T47D (cell line): ENCODE results near the gene KERA.
"Not testable (repeated sequence)": the region's sequence is repeated elsewhere in the genome, so short reads cannot be mapped to it uniquely, and the experiment has no call there.

Source experiments
- DNase-seq, 2 experiments: peaks; one replicate each; pipeline versions ENCODE4 v3.0.0 to v3.0.0-alpha.2; 2011 to 2012; ENCODE audit warnings: low read depth in 1 of 2, low spot score in 1 of 2
- JUND ChIP-seq: IDR thresholded peaks from 2 replicates; pipeline ENCODE4 v1.6.1; 2012; ENCODE audit warnings: low read depth
- in situ Hi-C: cut with HindIII; loops from 2 replicates; pipeline ENCODE4 v1.10.0; 2016; ENCODE audit warnings: low sequenced_read_pairs, low pct_unique_long_range_greater_than_20kb

KERA gene

DNA sequence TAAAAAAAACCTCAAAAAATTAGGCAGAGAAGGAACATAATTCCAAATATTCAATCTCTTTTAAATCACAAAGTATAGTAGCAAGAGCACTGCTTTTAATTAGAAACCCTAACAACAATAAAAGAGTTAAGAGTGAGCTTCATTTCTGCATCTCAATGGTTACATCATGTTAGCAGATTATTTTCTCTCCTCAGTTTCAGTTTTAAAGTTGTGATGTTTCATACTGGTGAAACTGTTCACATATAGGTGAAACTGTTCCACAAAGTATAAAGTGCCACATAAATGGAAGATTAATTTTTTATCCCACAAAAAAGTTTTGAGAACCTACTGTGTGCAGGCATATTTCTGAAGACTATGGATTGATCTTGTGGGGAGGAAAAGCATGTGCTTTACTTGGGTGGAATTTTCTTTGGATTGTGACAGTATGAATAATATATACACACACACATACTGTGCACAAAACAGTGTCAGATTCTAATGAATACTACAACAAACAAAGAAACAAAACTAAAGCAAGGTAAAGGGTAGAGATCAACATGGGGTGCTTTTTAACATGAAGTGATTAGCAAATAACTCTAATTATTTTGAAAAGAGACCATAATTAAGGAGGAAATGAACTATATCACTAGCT is 36.3 kb upstream of the KERA start:
- DNase-seq = no peak
- no peak for TF ChIP-seq JUND
- in situ Hi-C loops = no loop called here

DNA sequence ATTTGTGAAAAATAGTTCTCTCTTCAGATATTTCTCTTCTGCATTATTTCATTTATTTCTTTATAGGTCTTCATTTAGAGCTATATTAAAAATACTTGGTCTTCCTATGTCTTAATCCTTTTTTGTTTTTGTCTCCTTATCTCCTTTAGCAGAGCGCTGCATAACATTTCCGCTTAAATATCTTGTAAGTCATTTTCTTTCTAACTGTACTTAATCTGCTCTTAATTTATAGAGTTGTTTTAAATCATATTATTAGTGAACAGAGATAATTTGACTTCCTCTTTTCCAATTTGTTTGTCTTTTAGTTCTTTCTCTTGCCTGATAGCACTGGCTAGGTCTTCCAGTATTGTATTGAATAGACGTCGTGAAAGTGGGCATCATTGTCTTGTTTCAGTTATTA is 35.5 kb upstream of the KERA start:
- no peak for DNase-seq
- in situ Hi-C loops = no loop called here
- no peak for TF ChIP-seq JUND

DNA sequence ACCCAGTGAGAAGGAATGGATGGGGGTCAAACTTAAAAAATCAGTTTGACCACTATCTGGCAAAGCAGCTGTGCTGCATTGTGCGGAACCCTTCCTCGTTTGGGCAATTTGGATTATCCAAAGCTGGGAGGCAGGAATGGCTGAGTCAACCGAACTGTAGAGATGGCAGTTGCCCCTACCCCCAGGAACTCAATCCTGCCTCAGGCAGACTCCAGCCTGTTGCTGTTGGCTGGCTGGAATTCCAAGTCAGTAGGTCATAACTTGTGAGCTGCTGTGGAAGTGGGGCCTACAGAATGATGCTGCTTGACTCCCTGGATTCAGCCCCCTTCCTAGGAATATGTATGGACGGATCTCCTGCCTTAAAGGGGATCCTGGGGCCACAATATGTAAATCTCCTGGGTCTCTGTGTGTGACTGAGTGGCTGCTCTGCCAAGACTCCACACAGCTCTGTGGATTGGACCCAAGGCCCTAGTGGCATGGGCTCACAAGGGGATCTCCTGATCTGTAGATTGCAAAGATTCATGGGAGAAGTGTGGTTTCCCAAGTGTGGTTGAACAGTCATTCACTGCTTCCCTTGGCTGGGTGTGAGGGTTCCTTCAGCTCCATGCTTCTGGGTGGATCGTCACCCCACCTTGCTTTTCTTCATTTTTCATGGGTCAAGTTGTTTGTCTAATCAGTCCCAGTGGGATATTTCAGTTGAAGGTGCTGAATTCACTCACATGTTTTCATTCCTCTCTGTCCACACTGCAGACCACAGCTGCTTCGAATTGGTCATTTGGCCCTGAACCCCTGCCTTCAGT is 34.3 kb upstream of the KERA start:
- DNase-seq = no peak
- TF ChIP-seq JUND = no peak

DNA sequence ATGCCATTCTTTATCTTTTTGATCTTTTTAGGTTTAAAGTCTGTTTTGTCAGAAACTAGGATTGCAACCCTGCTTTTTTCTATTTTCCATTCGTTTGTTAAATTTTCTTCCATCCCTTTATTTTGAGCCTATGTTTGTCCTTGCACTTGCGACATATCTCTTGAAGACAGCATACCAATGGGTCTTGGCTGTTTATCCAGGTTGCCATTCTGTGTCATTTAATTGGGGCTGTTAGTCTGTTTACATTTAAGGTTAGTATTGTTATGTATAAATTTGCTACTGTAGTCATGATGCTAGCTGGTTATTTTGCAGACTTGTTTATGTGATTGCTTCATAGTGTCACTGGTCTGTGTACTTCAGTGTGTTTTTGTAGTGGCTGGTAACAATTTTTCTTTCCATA is 32.1 kb upstream of the KERA start:
- in situ Hi-C loops, DNase-seq: not testable (repeated sequence)

More for the DNA sequence above, 34.3 kb upstream of the KERA start:
- in situ Hi-C loops = no loop called here

DNA sequence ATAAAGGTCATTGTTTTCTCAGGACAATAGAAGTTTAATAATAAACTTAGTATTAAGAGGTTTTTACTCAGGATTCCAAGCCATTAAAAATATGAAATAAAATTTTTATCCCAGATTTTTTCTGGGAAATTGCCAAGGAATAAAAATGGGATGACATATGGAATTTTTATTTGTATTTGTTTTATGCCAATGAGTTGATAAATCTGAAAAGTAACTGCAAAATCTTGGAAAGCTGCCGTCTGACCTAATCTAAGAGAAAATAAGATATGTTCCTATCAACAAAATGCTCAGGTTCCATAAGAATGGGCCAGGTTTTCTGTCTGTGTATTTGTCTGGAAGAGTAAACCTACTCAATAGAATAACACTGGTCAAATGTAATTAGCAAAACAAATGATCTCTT is 22.2 kb upstream of the KERA start:
- no peak for DNase-seq
- TF ChIP-seq JUND = no peak
- in situ Hi-C loops = no loop called here

DNA sequence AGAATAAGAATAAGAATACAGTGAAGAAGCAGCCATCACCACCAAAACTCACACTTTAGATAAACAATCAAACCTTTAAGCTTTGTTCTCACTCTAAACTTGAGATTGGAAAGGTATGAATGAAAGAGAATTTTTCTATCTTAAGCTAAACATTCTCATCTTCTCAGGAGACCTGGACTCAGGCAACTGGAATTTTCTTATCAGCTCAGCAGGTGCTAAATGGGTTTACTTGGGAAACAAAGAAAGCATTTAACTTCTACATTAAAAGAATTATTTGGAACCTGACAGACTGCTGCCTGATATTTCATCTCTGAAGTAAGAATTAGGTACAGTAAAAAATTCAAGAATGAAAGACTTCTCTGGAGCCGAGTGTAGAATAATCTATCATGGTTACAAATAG is 20.7 kb upstream of the KERA start:
- in situ Hi-C loops = no loop called here
- no peak for TF ChIP-seq JUND
- DNase-seq = no peak

DNA sequence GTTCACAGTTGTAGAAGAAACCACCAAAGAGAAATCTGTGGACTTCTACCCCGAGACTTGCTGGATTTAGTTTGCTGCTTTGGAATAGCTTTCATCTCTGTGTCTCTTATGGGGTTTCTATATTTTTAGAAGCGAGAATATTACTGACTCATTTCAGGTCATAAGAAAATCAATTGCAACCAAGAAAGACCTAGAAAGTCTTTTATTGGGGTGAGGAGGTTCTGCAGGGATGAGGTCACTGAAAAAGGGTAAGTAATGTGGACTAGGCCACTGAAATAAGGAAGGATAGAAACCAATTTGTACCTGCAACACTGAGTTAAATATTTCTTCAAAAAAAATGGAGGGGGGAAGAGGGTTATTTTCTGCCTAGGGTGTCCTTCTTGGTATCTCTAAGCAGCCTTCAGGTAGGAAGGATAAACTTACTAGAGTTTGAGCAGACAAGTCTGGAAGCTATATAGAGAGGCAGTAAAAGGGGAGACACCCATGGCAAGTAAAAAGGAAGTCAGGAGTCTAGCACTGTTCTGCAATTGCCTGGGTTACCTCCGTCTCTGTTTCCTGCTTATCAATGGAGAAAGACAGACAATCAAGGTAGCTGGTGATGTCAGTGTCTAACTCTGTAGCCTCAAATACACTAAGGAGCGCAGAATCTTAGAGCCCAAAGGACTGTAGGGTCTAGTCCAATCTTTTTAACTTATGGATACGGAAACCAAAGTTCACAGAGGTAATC is 19.6 kb upstream of the KERA start:
- no peak for DNase-seq
- in situ Hi-C loops = no loop called here
- no peak for TF ChIP-seq JUND

DNA sequence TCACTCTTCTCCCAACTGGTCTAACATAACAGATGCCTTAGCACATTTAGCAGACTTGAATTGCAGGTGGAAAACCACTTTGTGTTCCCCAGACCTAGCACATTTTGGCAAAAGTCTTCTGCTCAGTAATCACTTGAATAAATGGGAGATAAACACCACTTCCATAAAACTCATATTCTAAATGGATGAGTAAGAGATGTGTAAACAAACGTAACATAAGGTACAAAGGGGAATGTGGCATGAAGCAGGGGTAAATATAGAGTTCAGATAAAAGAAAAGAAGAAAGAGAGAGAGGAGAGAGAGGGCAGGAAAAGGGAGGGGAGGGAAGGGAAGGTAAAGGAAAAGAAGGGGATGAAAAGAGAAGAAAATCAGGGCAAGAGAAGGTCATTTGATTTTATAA is 17.0 kb upstream of the KERA start:
- no peak for DNase-seq
- in situ Hi-C loops = no loop called here

DNA sequence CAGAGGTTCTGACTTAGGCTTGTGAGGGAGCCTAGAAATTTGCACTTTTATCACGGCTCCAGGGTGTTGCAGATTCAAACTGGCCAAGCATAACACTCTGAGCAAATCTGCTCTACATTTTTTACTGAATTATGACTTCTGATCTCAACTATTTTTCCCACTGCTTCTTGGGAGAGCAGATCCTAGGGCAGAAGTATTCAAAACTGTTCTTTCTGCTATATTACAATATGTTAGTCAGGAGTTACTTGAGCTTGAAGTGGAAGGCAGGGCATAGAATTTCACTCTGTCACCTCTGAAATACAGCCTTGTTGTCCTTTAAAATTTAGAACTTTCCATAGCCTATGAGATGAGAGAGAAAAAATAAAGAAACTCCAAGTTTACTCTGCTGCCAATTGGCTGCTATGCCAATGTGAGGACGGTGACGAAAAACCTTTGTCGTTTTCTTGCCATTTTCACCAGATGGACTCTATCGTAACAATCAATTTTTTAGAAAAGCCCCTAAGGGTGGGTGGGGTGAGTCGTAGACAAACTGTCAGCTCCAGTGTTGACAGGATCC is 16.4 kb upstream of the KERA start:
- no peak for DNase-seq
- in situ Hi-C loops = no loop called here
- TF ChIP-seq JUND = no peak

More for the DNA sequence above, 17.0 kb upstream of the KERA start:
- TF ChIP-seq JUND = no peak

DNA sequence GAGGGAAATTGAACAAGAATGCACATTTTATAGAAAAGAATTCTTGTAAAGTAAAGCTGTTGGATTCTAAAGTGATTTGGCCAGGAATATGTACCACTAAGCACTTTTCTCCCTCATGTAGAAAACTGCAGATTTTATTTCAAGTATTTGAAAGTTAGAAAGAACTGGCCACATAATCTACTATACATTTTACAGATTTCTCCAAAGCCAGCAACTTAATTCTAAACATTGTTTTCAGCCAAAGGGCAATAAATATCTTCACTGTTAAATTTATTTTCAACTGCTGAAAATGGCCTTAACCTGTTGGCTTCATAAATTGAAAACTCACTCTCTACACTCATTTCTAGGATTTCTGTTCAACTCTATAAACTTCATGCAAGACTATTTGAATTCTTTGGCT is 15.6 kb upstream of the KERA start:
- DNase-seq = no peak

DNA sequence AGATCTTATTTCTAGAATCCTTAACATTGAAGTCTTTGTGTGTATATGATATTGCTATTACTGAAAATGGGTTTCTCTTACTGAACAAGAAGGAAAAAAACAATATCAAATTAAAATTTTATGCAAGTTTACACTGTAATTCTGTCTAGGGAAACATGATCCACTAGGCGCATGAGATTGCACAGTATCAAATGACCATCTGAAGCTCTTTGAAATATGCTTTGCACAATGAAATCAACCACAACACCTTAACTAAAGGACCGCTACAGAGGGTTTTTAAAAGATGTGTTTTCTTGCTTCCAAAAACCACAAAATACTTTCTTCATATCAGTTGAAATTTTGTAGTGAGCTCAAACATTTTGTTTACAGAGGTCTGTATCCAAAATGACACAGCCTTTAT is 15.1 kb upstream of the KERA start:
- no peak for DNase-seq
- no peak for TF ChIP-seq JUND
- in situ Hi-C loops = no loop called here

More for the DNA sequence above, 15.6 kb upstream of the KERA start:
- in situ Hi-C loops = no loop called here
- no peak for TF ChIP-seq JUND

DNA sequence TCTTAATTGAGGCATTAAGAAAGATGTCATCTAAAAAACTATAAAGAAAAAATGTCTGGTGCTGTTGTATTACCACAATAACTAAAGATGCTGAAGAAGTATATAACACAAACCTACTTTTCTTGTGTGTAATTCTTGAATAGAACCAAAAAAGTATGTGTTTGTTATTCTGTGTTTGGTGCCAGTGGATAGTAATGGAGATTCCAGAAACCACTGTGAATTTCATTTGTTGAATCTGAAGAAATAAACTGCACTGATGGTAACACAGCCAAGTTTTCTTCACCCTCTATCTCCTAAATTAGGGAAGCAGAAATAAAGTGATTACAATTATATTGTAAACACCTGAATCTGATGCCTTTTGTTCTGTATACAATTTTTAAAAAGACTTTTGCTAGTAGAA is 13.1 kb upstream of the KERA start:
- in situ Hi-C loops = no loop called here
- TF ChIP-seq JUND = no peak
- DNase-seq = no peak

DNA sequence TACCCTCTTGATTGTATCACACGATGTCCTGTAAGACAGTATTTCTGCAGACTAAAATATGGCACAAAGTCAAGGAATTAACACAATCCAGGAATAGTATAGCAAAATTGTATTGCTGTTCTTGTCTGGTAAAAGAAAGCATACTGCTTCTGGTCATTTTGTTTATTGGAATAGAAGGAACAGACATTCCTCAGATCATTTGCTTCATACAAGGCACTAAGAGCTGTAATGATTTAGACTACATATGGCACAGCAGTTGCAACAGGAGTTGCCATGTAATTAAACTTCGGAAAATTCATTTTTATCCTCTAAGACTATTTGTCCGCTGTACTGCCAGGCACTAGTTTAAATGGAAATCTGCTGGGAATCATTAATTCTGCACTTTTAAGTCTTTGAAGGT is 7.6 kb upstream of the KERA start:
- no peak for DNase-seq
- in situ Hi-C loops = no loop called here
- TF ChIP-seq JUND = no peak
